Naive thymus-derived CD4-positive, alpha-beta T cell (primary cell): ENCODE data around the gene PATL2. TPM values are rescaled to one million over a fixed set of nuclear protein-coding genes. Genes with fewer than 3 reads are reported as not detected.

Experiments
- ATAC-seq: fragments of 150-1000 bp; cut with Tn5 transposase; 2 replicates; pipeline ENCODE4 v1.10.0; 2021; ENCODE audit warnings: mild to moderate bottlenecking, moderate library complexity
- CTCF ChIA-PET: fragments of 350-600 bp; sonication (Branson Sonifier 250); formaldehyde crosslinking; loops from one replicate; lab custom pipeline; 2021; ENCODE audit warnings: antibody characterized with exemption; lab: Charles Lee
- POLR2A ChIA-PET: fragments of 350-600 bp; sonication (Branson Sonifier 250); formaldehyde crosslinking; loops from one replicate; lab custom pipeline; 2021; ENCODE audit warnings: antibody characterized with exemption, inconsistent platforms; lab: Charles Lee
- DNase-seq, 9 donors: peaks; one replicate each; pipeline versions ENCODE4 v3.0.0 to v3.0.0-alpha.2; 2020 to 2022; ENCODE audit warnings: mixed read lengths in 1 of 9
- H3K27ac ChIP-seq: one replicate; pipeline ENCODE4 v1.7.0; 2013; ENCODE audit warnings: mild to moderate bottlenecking, low read depth, low read length, moderate library complexity
- H3K27me3 ChIP-seq, 2 donors: one replicate each; pipeline ENCODE4 v1.7.0; 2013; ENCODE audit warnings: low read length in 2 of 2, mild to moderate bottlenecking in 2 of 2, moderate library complexity in 2 of 2; ENCODE audit not compliant: control insufficient read depth in 2 of 2, insufficient read depth in 2 of 2
- H3K36me3 ChIP-seq, 3 experiments: 1 replicate in 2 of 3; 2 replicates in 1 of 3; pipeline ENCODE4 v1.7.0; 2013; ENCODE audit warnings: low read length in 3 of 3, mild to moderate bottlenecking in 3 of 3, moderate library complexity in 1 of 3; ENCODE audit not compliant: insufficient read depth in 3 of 3, control insufficient read depth in 2 of 3
- H3K4me1 ChIP-seq, 2 donors: one replicate each; pipeline ENCODE4 v1.7.0; 2013; ENCODE audit warnings: low read length in 2 of 2, mild to moderate bottlenecking in 2 of 2, moderate library complexity in 1 of 2; ENCODE audit not compliant: control insufficient read depth in 2 of 2, insufficient read depth in 2 of 2
- H3K4me3 ChIP-seq: 2 replicates; pipeline ENCODE4 v1.7.0; 2013; ENCODE audit warnings: mild to moderate bottlenecking, low read length
- H3K9me3 ChIP-seq, 3 experiments: 1 replicate in 2 of 3; 2 replicates in 1 of 3; pipeline ENCODE4 v1.7.0; 2013; ENCODE audit warnings: low read length in 3 of 3; ENCODE audit not compliant: control insufficient read depth in 2 of 3
- H3K27ac Mint-ChIP-seq, 9 donors: one replicate each; pipeline ENCODE4 v1.8.0; 2020 to 2022; ENCODE audit warnings: mixed read lengths in 9 of 9, mild to moderate bottlenecking in 8 of 9, moderate library complexity in 5 of 9, inconsistent platforms in 2 of 9
- H3K27me3 Mint-ChIP-seq, 5 donors: one replicate each; pipeline ENCODE4 v1.8.0; 2021 to 2022; ENCODE audit warnings: mixed read lengths in 5 of 5, mild to moderate bottlenecking in 1 of 5
- H3K36me3 Mint-ChIP-seq, 5 donors: one replicate each; pipeline ENCODE4 v1.8.0; 2020 to 2022; ENCODE audit warnings: mixed read lengths in 5 of 5, mild to moderate bottlenecking in 3 of 5, inconsistent platforms in 1 of 5
- H3K4me1 Mint-ChIP-seq, 7 donors: one replicate each; pipeline ENCODE4 v1.8.0; 2020 to 2022; ENCODE audit warnings: mixed read lengths in 7 of 7, mild to moderate bottlenecking in 3 of 7, inconsistent platforms in 1 of 7
- H3K4me3 Mint-ChIP-seq, 10 donors: one replicate each; pipeline ENCODE4 v1.8.0; 2020 to 2022; ENCODE audit warnings: mild to moderate bottlenecking in 10 of 10, mixed read lengths in 10 of 10, moderate library complexity in 6 of 10, inconsistent platforms in 2 of 10
- H3K9me3 Mint-ChIP-seq, 11 donors: one replicate each; pipeline ENCODE4 v1.8.0; 2020 to 2022; ENCODE audit warnings: mixed read lengths in 11 of 11, mild to moderate bottlenecking in 4 of 11, inconsistent platforms in 1 of 11, moderate library complexity in 1 of 11
- intact Hi-C, 2 donors: fragments of 100-400 bp; cut with micrococcal nuclease; formaldehyde crosslinking; loops; one replicate each; pipeline ENCODE4 v1.15.1; 2023
- polyA plus RNA-seq, 2 donors: library from polyadenylated mRNA; unstranded; fragments of 300-500 nt; fragmentation: Illumina TruSeq; gene quantifications; one replicate each; pipeline ENCODE4 v1.2.3, GENCODE V29; 2021
- total RNA-seq, 6 experiments: library from RNA in 5 of 6; stranded (reverse) in 5 of 6; gene quantifications; 1 replicate in 5 of 6; 2 replicates in 1 of 6; pipeline ENCODE4 v1.2.3 and lab custom pipeline; 2021 to 2026

Gene PATL2
- total and polyA plus RNA-seq, 7 experiments from 2014 or later, result 11.4 to 83.8 (median 46.7) TPM

DNA sequence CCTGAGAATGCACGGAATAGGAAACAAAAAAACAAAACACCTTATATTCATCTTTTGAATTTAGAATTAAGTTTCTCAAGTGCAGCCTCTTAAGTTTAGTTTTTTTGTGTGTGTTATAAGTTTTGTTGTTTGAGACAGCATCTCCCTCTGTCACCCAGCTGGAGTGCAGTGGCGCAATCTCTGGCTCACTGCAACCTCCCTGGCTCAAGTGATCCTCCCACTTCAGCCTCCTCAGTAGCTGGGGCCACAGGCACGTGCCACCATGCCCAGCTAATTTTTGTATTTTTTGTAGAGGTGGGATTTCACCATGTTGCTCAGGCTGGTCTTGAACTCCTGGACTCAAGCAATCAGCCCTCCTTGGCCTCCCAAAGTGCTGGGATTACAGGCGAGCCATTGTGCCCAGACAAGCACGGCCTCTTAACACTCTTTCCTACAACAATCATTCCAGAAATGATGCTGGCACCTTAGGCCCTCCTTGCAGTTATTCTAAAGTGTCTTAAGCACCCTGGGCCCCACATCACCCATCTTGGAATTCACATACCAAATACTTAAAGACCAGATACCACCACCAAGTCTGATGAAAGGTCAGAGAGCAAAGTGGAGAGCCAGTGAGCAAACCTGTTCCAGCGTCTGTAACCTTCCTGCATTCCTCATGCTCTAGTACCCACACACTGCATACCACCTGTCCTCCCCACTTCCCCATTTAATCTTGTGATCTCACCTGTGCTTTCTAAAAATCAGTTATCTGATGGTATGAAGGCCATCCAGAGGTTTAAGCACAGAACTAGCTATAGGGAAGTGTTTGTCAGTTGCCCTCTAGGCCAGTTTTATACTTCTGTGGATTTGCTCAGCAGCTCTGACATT is 40.8 kb downstream of the PATL2 start:
- peak overlapping the region in 9 of 10 donors; percentile 38 to 65 (median 58) for H3K4me3 Mint-ChIP-seq
- no peaks in the 10 kb centered on the region for H3K9me3 Mint-ChIP-seq
- peak overlapping the region; percentile 69 for H3K27ac ChIP-seq

DNA sequence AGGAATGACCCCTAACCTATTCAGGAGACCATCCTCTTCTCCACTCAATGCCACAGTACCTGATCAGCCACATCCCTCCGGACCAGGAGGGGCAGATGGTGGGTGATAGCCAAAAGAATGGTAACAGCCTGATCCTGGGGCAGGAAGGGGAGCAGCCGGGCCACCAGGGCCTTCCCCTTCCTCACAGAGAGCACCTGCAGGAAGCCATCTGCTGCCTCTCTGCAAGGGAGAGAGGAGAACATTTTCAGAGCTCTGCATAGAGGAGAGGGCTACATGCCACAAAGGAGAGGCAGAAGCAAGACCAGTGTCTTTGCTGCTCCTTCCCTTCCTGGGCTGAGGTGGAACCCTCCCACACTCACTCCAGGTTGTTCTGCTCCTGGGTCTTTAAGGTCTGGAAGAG is 42.2 kb downstream of the PATL2 start:
- H3K27ac Mint-ChIP-seq, result peak overlapping the region; percentile 69 to 99 (median 94)
- Histone ChIP-seq H3K27ac (peak overlapping the region; percentile 69), H3K4me3 (no peak overlapping the region), H3K36me3 (no peaks in the 10 kb centered on the region), H3K4me1 (peaks cover 60 to 92% of the 10 kb centered on the region in 2 donors), H3K9me3 (no peaks in the 10 kb centered on the region), H3K27me3 (no peaks in the 10 kb centered on the region)
- H3K4me3 Mint-ChIP-seq, result peak overlapping the region in 7 of 10 donors; percentile 11 to 65 (median 46)
- ChIA-PET POLR2A (interaction anchor here (1.0 to 38.1 kb wide), 4 partner anchors 16 to 78 kb away, joined by 3 to 3822 read pairs (median 471); partner anchors contain the start of genes B2M, PATL2 and TRIM69), CTCF (interaction anchor here (0.7 to 2.2 kb wide), 8 partner anchors 9 to 67 kb away, joined by 3 to 11 read pairs (median 5); partner anchors contain the start of genes B2M, PATL2 and TRIM69)
- H3K36me3 Mint-ChIP-seq, result peaks cover 3 to 21% (median 10%) of the 10 kb centered on the region in 5 donors
- peaks cover 66 to 99% (median 89%) of the 10 kb centered on the region in 7 donors for H3K4me1 Mint-ChIP-seq
- DNase-seq (peak in 4 of 9 donors; percentile 25 to 37 (median 35)), ATAC-seq (peak; percentile 60)
- H3K9me3 Mint-ChIP-seq, result no peaks in the 10 kb centered on the region
- H3K27me3 Mint-ChIP-seq, result no peaks in the 10 kb centered on the region
- intact Hi-C loops, result loop anchor here in 1 of 2 donors (10.0 kb wide), 1 partner anchor 244 kb away; the partner anchor contains the start of gene CTDSPL2

More for the DNA sequence above, 40.8 kb downstream of the PATL2 start:
- CTCF ChIA-PET, result interaction anchor here (1.3 to 2.2 kb wide), 4 partner anchors 13 to 66 kb away, joined by 5 to 11 read pairs (median 9); partner anchors contain the start of genes B2M, PATL2 and TRIM69
- POLR2A ChIA-PET, result interaction anchor here (1.0 to 38.1 kb wide), 4 partner anchors 9 to 52 kb away, joined by 3 to 3822 read pairs (median 471); partner anchors contain the start of genes B2M, PATL2 and TRIM69
- Histone ChIP-seq H3K9me3 (no peaks in the 10 kb centered on the region), H3K4me3 (no peak overlapping the region), H3K4me1 (peaks cover 58 to 87% of the 10 kb centered on the region in 2 donors), H3K27me3 (no peaks in the 10 kb centered on the region), H3K36me3 (no peaks in the 10 kb centered on the region)
- Mint-ChIP-seq H3K36me3 (peaks cover 3 to 26% (median 14%) of the 10 kb centered on the region in 5 donors), H3K27me3 (no peaks in the 10 kb centered on the region), H3K27ac (peak overlapping the region; percentile 68 to 99 (median 94)), H3K4me1 (peaks cover 67 to 96% (median 92%) of the 10 kb centered on the region in 7 donors)
- DNase-seq (no peak), ATAC-seq (no peak)
- intact Hi-C loops, result no loop called here

DNA sequence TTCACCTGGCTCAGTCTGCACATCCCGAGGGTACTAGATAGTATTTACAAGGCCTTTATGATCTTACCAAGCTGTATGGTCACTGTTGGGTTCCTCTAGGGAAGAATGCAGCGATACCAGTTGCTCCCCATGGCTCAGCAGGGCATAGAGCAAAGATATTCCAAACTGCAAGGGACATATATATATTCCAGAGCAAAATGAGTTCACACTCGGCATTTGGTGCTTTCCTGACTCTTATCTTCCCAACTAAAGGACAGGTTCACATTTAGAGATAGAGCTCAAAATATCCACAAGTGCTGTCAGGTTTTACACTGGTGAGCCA is 44.1 kb downstream of the PATL2 start:
- Mint-ChIP-seq H3K9me3 (no peaks in the 10 kb centered on the region), H3K27me3 (no peaks in the 10 kb centered on the region), H3K27ac (peak overlapping the region; percentile 83 to 99 (median 95)), H3K4me3 (peak overlapping the region; percentile 68 to 87 (median 80)), H3K36me3 (peaks cover 0 to 12% (median 2%) of the 10 kb centered on the region in 5 donors), H3K4me1 (peaks cover 56 to 88% (median 78%) of the 10 kb centered on the region in 7 donors)
- Histone ChIP-seq H3K27ac (peak overlapping the region; percentile 91), H3K4me1 (peaks cover 48 to 83% of the 10 kb centered on the region in 2 donors), H3K9me3 (no peaks in the 10 kb centered on the region), H3K27me3 (no peaks in the 10 kb centered on the region), H3K4me3 (peak overlapping the region; percentile 21), H3K36me3 (no peaks in the 10 kb centered on the region)
- intact Hi-C loops, result loop anchor here in 1 of 2 donors (10.0 kb wide), 1 partner anchor 242 kb away; the partner anchor contains the start of gene CTDSPL2
- ChIA-PET CTCF (interaction anchor here (1.5 to 8.4 kb wide), 6 partner anchors 8 to 71 kb away, joined by 4 to 235 read pairs (median 42); partner anchors contain the start of genes B2M, PATL2 and TRIM69), POLR2A (interaction anchor here (1.1 to 38.1 kb wide), 6 partner anchors 7 to 533 kb away, joined by 4 to 3822 read pairs (median 130); partner anchors contain the start of genes B2M, PATL2 and TRIM69)
- no peak for DNase-seq
- ATAC-seq, result no peak

DNA sequence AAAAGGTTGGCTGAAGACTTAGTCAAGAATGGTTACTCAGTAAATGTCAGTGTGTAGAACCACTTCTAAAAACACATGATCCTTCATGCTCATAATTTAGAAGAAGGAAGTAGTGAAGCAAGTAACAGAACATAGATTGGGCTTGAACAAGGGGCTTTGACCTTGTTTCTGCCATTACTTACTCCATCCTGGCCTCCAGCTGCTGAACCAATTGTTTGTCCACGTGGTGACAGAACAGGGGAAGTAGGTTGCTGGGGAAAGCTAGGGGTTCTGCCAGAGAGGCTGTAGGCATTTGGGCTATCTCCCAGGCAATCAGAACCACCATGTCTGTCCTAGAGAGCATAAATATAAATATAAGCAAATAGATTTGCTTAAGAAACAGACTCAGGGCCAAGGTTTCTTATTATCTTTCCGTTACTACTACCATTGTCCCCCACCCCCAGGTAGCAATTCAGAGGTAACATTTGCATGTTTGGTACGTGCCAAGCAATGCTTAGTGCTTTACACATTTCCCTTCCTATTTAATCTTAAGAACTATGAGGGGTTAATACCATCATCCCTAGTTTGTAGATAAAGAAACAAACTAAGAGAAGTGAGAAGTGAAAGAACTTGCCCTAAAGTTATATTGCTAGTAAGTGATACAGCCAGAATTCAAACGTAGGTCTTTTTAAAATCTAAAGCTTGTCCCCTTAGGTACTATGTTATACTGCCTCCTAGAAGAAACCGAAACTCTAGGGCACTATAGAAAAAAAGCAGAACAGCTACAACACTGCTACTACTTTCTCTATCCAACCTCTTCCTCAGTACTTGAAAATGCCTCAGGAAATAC is 44.7 kb downstream of the PATL2 start:
- intact Hi-C loops, result loop anchor here (1.0 to 10.0 kb wide), 2 partner anchors 11 to 242 kb away; partner anchors contain the start of gene CTDSPL2 (in 1 of the 2)
- POLR2A ChIA-PET, result interaction anchor here (1.1 to 38.1 kb wide), 6 partner anchors 7 to 534 kb away, joined by 4 to 3822 read pairs (median 130); partner anchors contain the start of genes B2M, PATL2 and TRIM69
- ATAC-seq (no peak), DNase-seq (peak in 6 of 9 donors; percentile 29 to 57 (median 35))
- no peaks in the 10 kb centered on the region for H3K27me3 Mint-ChIP-seq
- peak overlapping the region; percentile 68 to 87 (median 80) for H3K4me3 Mint-ChIP-seq
- peak overlapping the region; percentile 83 to 99 (median 95) for H3K27ac Mint-ChIP-seq
- no peaks in the 10 kb centered on the region for H3K9me3 Mint-ChIP-seq
- Histone ChIP-seq H3K4me3 (peak overlapping the region; percentile 21), H3K9me3 (no peaks in the 10 kb centered on the region), H3K4me1 (peaks cover 42 to 80% of the 10 kb centered on the region in 2 donors), H3K36me3 (no peaks in the 10 kb centered on the region), H3K27ac (peak overlapping the region; percentile 91), H3K27me3 (no peaks in the 10 kb centered on the region)
- H3K4me1 Mint-ChIP-seq, result peaks cover 55 to 88% (median 78%) of the 10 kb centered on the region in 7 donors
- peaks cover 0 to 11% (median 0%) of the 10 kb centered on the region in 5 donors for H3K36me3 Mint-ChIP-seq
- CTCF ChIA-PET, result interaction anchor here (0.6 to 8.4 kb wide), 7 partner anchors 9 to 120 kb away, joined by 3 to 235 read pairs (median 14); partner anchors contain the start of genes B2M, PATL2 and TRIM69

DNA sequence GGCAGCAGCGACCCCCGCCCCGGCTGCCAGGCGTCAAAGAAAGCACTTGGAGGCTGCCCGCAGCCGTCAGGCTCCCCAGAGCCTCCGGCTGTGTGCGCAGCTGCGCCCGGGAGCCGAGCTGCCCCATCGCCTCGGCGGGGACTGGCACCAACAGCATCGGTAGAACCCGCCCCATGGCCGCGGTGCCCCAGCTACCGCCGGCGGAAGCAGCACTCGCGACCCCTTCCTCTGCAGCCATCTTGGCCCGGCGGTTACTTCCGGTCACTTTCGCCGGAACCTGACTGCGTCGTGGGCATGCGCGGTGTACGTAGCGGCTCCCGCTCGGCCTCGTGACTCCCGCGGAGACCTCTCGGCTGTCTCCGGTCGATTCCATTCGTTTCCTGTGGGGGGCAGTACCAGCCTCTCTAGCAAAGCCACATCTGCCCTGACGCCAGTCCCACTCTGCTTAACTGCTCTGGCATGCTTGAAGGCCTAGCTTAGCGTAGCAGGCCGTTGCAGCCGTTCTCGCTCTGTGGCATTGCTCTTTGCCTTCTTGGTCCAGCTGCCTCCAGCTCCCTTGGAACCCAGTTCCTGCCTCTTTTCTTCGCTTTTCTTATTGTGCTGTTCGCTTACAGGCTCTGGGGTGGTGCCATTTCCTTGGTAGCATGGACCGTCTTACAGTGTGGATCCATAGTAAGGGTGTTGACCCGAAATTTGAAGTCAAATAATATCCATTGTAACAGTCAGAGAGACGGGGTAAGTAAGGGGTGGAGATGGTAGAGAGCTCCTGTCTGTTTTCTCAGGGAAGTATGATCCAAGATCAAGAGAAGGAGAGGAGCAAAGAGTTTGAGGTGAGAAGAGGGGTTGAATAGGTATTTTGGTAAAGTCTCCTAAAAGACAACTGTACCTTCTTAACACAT is 47.5 kb downstream of the PATL2 start, which contains the start of gene SPG11:
Gene SPG11 (minus strand): TSS at position 253 of the 899 bp plus-strand sequence. CDS start 15 bp downstream, at position 238.
- no peaks in the 10 kb centered on the region for H3K27me3 Mint-ChIP-seq
- H3K9me3 Mint-ChIP-seq, result no peaks in the 10 kb centered on the region
- Histone ChIP-seq H3K27me3 (no peaks in the 10 kb centered on the region), H3K4me3 (peak within 1 kb of the TSS; percentile 85), H3K4me1 (peaks cover 35 to 53% of the 10 kb centered on the region in 2 donors), H3K36me3 (peaks cover 0 to 8% (median 7%) of the 10 kb centered on the region in 3 experiments), H3K9me3 (no peaks in the 10 kb centered on the region), H3K27ac (peak within 1 kb of the TSS; percentile 91)
- peaks cover 3 to 15% (median 5%) of the 10 kb centered on the region in 5 donors for H3K36me3 Mint-ChIP-seq
- intact Hi-C loops, result loop anchor here (1.0 to 10.0 kb wide), 15 partner anchors 13 to 535 kb away; partner anchors contain the start of genes B2M (in 2 of the 2), PATL2 (in 2 of the 2), CTDSPL2 (in 1 of the 2) and EIF3J (in 1 of the 2)
- peaks cover 41 to 77% (median 69%) of the 10 kb centered on the region in 7 donors for H3K4me1 Mint-ChIP-seq
- ChIA-PET CTCF (interaction anchor here (0.6 to 8.4 kb wide), 24 partner anchors 9 to 308 kb away, joined by 3 to 235 read pairs (median 8); partner anchors contain the start of genes B2M, PATL2 and TRIM69), POLR2A (interaction anchor here (0.6 to 38.1 kb wide), 23 partner anchors 9 to 177 kb away, joined by 3 to 3822 read pairs (median 5); partner anchors contain the start of genes B2M, PATL2 and TRIM69)
- peak within 1 kb of the TSS; percentile 84 to 99 (median 98) for H3K4me3 Mint-ChIP-seq
- peak; percentile 81 to 95 (median 94) for DNase-seq
- peak; percentile 91 for ATAC-seq
- peak within 1 kb of the TSS; percentile 94 to 99 (median 96) for H3K27ac Mint-ChIP-seq
